ENCODE results near the gene SLC25A12.
"Not testable (repeated sequence)": the region's sequence is repeated elsewhere in the genome, so short reads cannot be mapped to it uniquely, and the experiment has no call there.

The SLC25A12 gene

GRCh38 chr2:171788316-171788993 is 105.6 kb downstream of the SLC25A12 start:
- DNase-seq (ENCODE audit: low read depth) = no peak

- DNase-seq (ENCODE audit: low read depth) = no peak
Observed at GRCh38 chr2:171787333-171788072, 106.5 kb downstream of the SLC25A12 start.

- no peak for DNase-seq (ENCODE audit: low read depth)
Observed at GRCh38 chr2:171785450-171785849, 108.6 kb downstream of the SLC25A12 start.

- DNase-seq (ENCODE audit: low read depth) = no peak
Observed at GRCh38 chr2:171778515-171778914, 115.5 kb downstream of the SLC25A12 start.

GRCh38 chr2:171774581-171774980 is 119.5 kb downstream of the SLC25A12 start:
- DNase-seq (ENCODE audit: low read depth) = not testable (repeated sequence)

- no peak for DNase-seq (ENCODE audit: low read depth)
Observed at GRCh38 chr2:171772373-171772772, 121.7 kb downstream of the SLC25A12 start.

GRCh38 chr2:171771463-171771862 is 122.6 kb downstream of the SLC25A12 start:
- DNase-seq (ENCODE audit: low read depth) = no peak

GRCh38 chr2:171763602-171764001 is 130.4 kb downstream of the SLC25A12 start:
- DNase-seq (ENCODE audit: low read depth) = no peak

- no peak for DNase-seq (ENCODE audit: low read depth)
Observed at GRCh38 chr2:171762879-171763573, 131.0 kb downstream of the SLC25A12 start.

GRCh38 chr2:171761176-171761575 is 132.9 kb downstream of the SLC25A12 start:
- not testable (repeated sequence) for DNase-seq (ENCODE audit: low read depth)

GRCh38 chr2:171758762-171759161 is 135.3 kb downstream of the SLC25A12 start:
- not testable (repeated sequence) for DNase-seq (ENCODE audit: low read depth)

GRCh38 chr2:171754254-171754939 is 139.6 kb downstream of the SLC25A12 start:
- DNase-seq (ENCODE audit: low read depth) = no peak

GRCh38 chr2:171747371-171747770 is 146.7 kb downstream of the SLC25A12 start:
- no peak for DNase-seq (ENCODE audit: low read depth)

- no peak for DNase-seq (ENCODE audit: low read depth)
Observed at GRCh38 chr2:171745806-171746205, 148.2 kb downstream of the SLC25A12 start.

GRCh38 chr2:171745141-171745540 is 148.9 kb downstream of the SLC25A12 start:
- DNase-seq (ENCODE audit: low read depth) = no peak

GRCh38 chr2:171742760-171743159 is 151.3 kb downstream of the SLC25A12 start:
- DNase-seq (ENCODE audit: low read depth) = no peak

GRCh38 chr2:171741189-171741588 is 152.9 kb downstream of the SLC25A12 start:
- no peak for DNase-seq (ENCODE audit: low read depth)

- DNase-seq (ENCODE audit: low read depth) = no peak
Observed at GRCh38 chr2:171735991-171736710, 157.9 kb downstream of the SLC25A12 start.

Data from stimulated activated CD4-positive, alpha-beta T cell treated with anti-CD3 and anti-CD28 coated beads, Interleukin-2, amount 100 ng/mL, for 4 hours (primary cell).